HepG2 (cell line): ENCODE measurements around the gene HEBP1. TPM values are rescaled to one million over a fixed set of nuclear protein-coding genes. Genes with fewer than 3 reads are reported as not detected.

Experiments
- ATAC-seq: fragments of 200-7000 bp; cut with Tn5 transposase; 3 replicates; pipeline ENCODE4 v1.9.1; 2020; ENCODE audit warnings: mild to moderate bottlenecking, moderate library complexity
- BruUV-seq: library from RNA; stranded (reverse); fragments of 400-500 nt; replicated peaks from 2 replicates; lab custom pipeline; 2021; lab: Mats Ljungman, UMichigan
- CTCF ChIA-PET: fragments of 300-600 bp; formaldehyde crosslinking; extraction: SDS; loops from one replicate; lab custom pipeline; 2021; ENCODE audit warnings: low total read pairs, inconsistent platforms, low intra/inter-chr PET ratio; lab: Yijun Ruan, JAX
- POLR2A ChIA-PET: fragments of 350-600 bp; sonication (Branson Sonifier 250); formaldehyde crosslinking; loops from one replicate; lab custom pipeline; 2020; ENCODE audit warnings: antibody characterized with exemption, inconsistent platforms; lab: Yijun Ruan, JAX
- DNase-seq: peaks from one replicate; pipeline ENCODE4 v3.0.0-alpha.2; 2015; ENCODE audit warnings: low spot score
- FAIRE-seq: peaks from 3 replicates; lab custom pipeline; 2011; peaks lifted over from hg19 to GRCh38; lab: Jason Lieb, UNC
- H2AFZ ChIP-seq: one replicate; pipeline ENCODE4 v1.6.1; 2011; ENCODE audit warnings: low read length, inconsistent platforms
- H3K27ac ChIP-seq: fragments of 300-600 bp; 3 replicates; pipeline ENCODE4 v1.8.0; 2011; ENCODE audit warnings: mixed run types, mild to moderate bottlenecking, mixed read lengths, low read length, inconsistent platforms; ENCODE audit not compliant: insufficient read depth; ENCODE audit errors: extremely low read length
- H3K27me3 ChIP-seq, 2 experiments: fragments of 200-600 bp in 1 of 2; 2 replicates in 1 of 2; 3 replicates in 1 of 2; pipeline versions ENCODE4 v1.6.0 to v1.8.0; 2011; ENCODE audit warnings: low read length in 2 of 2, mild to moderate bottlenecking in 2 of 2, moderate library complexity in 2 of 2, inconsistent platforms in 1 of 2; ENCODE audit not compliant: insufficient read depth in 2 of 2, control insufficient read depth in 1 of 2
- H3K36me3 ChIP-seq, 2 experiments: fragments of 200-600 bp in 1 of 2; replicated peaks in 1 of 2; 2 replicates in 1 of 2; 3 replicates in 1 of 2; pipeline versions ENCODE4 v1.5.1 to v1.8.0; 2011; ENCODE audit warnings: low read length in 2 of 2, inconsistent platforms in 1 of 2; ENCODE audit not compliant: insufficient read depth in 2 of 2, control insufficient read depth in 1 of 2
- H3K4me1 ChIP-seq: 2 replicates; pipeline ENCODE4 v1.5.1; 2012; ENCODE audit warnings: low read length, inconsistent platforms; ENCODE audit not compliant: insufficient read depth
- H3K4me2 ChIP-seq: 2 replicates; pipeline ENCODE4 v1.6.0; 2011; ENCODE audit warnings: low read depth, low read length, inconsistent platforms
- H3K4me3 ChIP-seq, 3 experiments: fragments of 200-600 bp in 1 of 3; sonication (generic), shearing (Covaris generic) in 1 of 3; replicated peaks in 1 of 3; 2 replicates each; pipeline ENCODE4 v1.5.1; 2011 to 2016; ENCODE audit warnings: low read length in 3 of 3, inconsistent platforms in 2 of 3, low read depth in 2 of 3, mild to moderate bottlenecking in 2 of 3, control low read depth in 1 of 3, mixed read lengths in 1 of 3; ENCODE audit not compliant: insufficient read depth in 1 of 3
- H3K79me2 ChIP-seq: one replicate; pipeline ENCODE4 v1.6.1; 2011; ENCODE audit warnings: low read length, inconsistent platforms; ENCODE audit not compliant: insufficient read depth
- H3K9ac ChIP-seq: 2 replicates; pipeline ENCODE4 v1.6.0; 2011; ENCODE audit warnings: mild to moderate bottlenecking, low read depth, low read length, inconsistent platforms; ENCODE audit not compliant: insufficient read depth
- H3K9me3 ChIP-seq: 2 replicates; pipeline ENCODE4 v1.5.1; 2012; ENCODE audit warnings: mild to moderate bottlenecking, low read length
- H4K20me1 ChIP-seq: 2 replicates; pipeline ENCODE4 v1.6.0; 2011; ENCODE audit warnings: inconsistent platforms, mild to moderate bottlenecking, low read length, moderate library complexity; ENCODE audit not compliant: insufficient read depth
- CEBPG ChIP-seq: IDR thresholded peaks from 2 replicates; pipeline ENCODE4 v1.6.1; 2016
- WGBS: methylation state at CpG from one replicate; pipeline ENCODE4 v1.1.6; 2017; ENCODE audit warnings: low lambda C conversion rate; 5-methylcytosine and 5-hydroxymethylcytosine counted together
- in situ Hi-C: cut with HindIII; loops from 2 replicates; pipeline ENCODE4 v1.10.0; 2017; ENCODE audit warnings: low pct_unique_long_range_greater_than_20kb; ENCODE audit not compliant: extremely low pct_ligation_motif_present
- intact Hi-C: fragments of 100-400 bp; cut with micrococcal nuclease; formaldehyde crosslinking; loops from one replicate; pipeline ENCODE4 v1.10.0; 2022; ENCODE audit not compliant: unreplicated experiment
- polyA plus RNA-seq, 8 experiments: library from polyadenylated mRNA; depleted of rRNA in 3 of 8; stranded (reverse) in 7 of 8; unstranded in 1 of 8; fragments of >200 nt; fragmentation: Illumina TruSeq in 4 of 8; extraction: Trizol in 4 of 8; gene quantifications; 2 replicates each; pipeline versions ENCODE4 v1.2.1 to v1.2.3, GENCODE V29; 2011 to 2016; ENCODE audit warnings: low read depth in 4 of 8, missing spikeins in 1 of 8, mixed read lengths in 1 of 8; ENCODE audit not compliant: insufficient read depth in 1 of 8
- total RNA-seq, 5 experiments: library from RNA; depleted of rRNA; stranded (reverse); fragments of >200 nt; fragmentation: Illumina TruSeq; extraction: Trizol; gene quantifications; 2 replicates each; pipeline ENCODE4 v1.2.3, GENCODE V29; 2016; ENCODE audit warnings: low read depth in 1 of 5
- TF ChIP-seq, protein P1 (sequence below), 2 experiments: sonication (generic) in 1 of 2; formaldehyde crosslinking in 1 of 2; IDR thresholded peaks; 2 replicates each; pipeline versions ENCODE4 v1.4.0 to v1.6.1; 2018 to 2020; ENCODE audit warnings: missing genetic modification reagents in 2 of 2, borderline replicate concordance in 1 of 2, low read depth in 1 of 2, mild to moderate bottlenecking in 1 of 2, missing biosample characterization in 1 of 2
- TF ChIP-seq, protein P2 (sequence below): IDR thresholded peaks from 2 replicates; pipeline ENCODE4 v1.4.0; 2020; ENCODE audit warnings: mild to moderate bottlenecking, missing genetic modification reagents

The HEBP1 gene
- total and polyA plus RNA-seq, 2 of the 13 experiments (the other 11 are each of a cell fraction or from before 2014, with no cell fraction given) = 7.8 to 9.4 TPM

DNA sequence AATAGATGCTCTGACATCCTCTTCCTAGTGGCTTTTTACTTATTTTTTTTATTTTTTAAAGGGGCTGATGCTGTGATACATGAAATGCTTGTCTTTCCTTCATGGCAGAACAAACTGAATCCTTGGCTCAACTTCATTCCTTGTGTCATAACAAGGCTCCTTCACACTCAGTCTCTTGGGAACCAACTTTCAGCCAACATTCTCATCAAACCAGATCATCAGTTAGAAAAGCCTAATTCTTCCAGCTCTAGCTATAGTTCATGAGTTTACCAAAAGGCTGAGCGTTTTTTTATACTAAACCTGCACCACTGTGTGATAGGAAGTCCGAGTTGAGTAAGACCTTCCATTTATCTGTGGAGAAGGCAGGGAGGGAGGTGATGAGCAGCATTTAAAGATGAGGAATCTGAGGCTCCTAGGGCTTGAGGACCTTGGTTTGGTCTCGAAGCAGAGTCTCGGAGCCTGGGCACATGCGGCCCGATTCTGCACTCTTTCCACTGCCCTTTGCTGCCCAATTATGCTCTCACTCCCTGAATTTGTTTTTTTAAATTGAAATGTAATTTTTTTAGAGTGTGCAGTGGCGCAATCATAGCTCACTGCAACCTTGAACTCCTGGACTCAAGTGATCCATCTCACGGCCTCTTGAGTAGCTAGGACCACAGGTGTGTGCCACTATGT lies 56.3 kb downstream of the HEBP1 start:
- ChIA-PET POLR2A (no interaction called here), CTCF (no interaction called here)

More for the DNA sequence above, 56.3 kb downstream of the HEBP1 start:
- TF ChIP-seq, protein P1, sequence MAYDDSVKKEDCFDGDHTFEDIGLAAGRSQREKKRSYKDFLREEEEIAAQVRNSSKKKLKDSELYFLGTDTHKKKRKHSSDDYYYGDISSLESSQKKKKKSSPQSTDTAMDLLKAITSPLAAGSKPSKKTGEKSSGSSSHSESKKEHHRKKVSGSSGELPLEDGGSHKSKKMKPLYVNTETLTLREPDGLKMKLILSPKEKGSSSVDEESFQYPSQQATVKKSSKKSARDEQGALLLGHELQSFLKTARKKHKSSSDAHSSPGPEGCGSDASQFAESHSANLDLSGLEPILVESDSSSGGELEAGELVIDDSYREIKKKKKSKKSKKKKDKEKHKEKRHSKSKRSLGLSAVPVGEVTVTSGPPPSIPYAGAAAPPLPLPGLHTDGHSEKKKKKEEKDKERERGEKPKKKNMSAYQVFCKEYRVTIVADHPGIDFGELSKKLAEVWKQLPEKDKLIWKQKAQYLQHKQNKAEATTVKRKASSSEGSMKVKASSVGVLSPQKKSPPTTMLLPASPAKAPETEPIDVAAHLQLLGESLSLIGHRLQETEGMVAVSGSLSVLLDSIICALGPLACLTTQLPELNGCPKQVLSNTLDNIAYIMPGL (CRISPR knock-in tag; IDR thresholded peaks at IDR 0.05; ENCODE audit: borderline replicate concordance in 1 of 2, low read depth in 1 of 2) = no peak
- 0 out of 2 replicates have a peak, but pooled peaks have one; percentile 11 for TF ChIP-seq CEBPG (CRISPR knock-in tag)
- TF ChIP-seq, protein P2, sequence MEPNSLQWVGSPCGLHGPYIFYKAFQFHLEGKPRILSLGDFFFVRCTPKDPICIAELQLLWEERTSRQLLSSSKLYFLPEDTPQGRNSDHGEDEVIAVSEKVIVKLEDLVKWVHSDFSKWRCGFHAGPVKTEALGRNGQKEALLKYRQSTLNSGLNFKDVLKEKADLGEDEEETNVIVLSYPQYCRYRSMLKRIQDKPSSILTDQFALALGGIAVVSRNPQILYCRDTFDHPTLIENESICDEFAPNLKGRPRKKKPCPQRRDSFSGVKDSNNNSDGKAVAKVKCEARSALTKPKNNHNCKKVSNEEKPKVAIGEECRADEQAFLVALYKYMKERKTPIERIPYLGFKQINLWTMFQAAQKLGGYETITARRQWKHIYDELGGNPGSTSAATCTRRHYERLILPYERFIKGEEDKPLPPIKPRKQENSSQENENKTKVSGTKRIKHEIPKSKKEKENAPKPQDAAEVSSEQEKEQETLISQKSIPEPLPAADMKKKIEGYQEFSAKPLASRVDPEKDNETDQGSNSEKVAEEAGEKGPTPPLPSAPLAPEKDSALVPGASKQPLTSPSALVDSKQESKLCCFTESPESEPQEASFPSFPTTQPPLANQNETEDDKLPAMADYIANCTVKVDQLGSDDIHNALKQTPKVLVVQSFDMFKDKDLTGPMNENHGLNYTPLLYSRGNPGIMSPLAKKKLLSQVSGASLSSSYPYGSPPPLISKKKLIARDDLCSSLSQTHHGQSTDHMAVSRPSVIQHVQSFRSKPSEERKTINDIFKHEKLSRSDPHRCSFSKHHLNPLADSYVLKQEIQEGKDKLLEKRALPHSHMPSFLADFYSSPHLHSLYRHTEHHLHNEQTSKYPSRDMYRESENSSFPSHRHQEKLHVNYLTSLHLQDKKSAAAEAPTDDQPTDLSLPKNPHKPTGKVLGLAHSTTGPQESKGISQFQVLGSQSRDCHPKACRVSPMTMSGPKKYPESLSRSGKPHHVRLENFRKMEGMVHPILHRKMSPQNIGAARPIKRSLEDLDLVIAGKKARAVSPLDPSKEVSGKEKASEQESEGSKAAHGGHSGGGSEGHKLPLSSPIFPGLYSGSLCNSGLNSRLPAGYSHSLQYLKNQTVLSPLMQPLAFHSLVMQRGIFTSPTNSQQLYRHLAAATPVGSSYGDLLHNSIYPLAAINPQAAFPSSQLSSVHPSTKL (CRISPR knock-in tag) = 0 out of 2 replicates have a peak, but pooled peaks have one; percentile 11
- Histone ChIP-seq H3K9me3 (no peaks in the 10 kb centered on the region), H4K20me1 (no peaks in the 10 kb centered on the region), H3K4me1 (peaks cover 37% of the 10 kb centered on the region), H3K79me2 (no peaks in the 10 kb centered on the region), H3K4me3 (no peak overlapping the region), H3K27me3 (no peaks in the 10 kb centered on the region), H3K27ac (no peak overlapping the region), H3K36me3 (no peaks in the 10 kb centered on the region), H2AFZ (no peak overlapping the region), H3K9ac (no peak overlapping the region), H3K4me2 (no peak overlapping the region)
- BruUV-seq = no TSS peak
- in situ Hi-C loops = no loop called here
- WGBS = 86% methylated on average over 8 of the region's 8 CpGs
- ATAC-seq = no peak
- FAIRE-seq = peak; percentile 21
- no peak for DNase-seq
- intact Hi-C loops = no loop called here
